Glutamatergic neuron (in vitro differentiated cells): Measurements from ENCODE around the gene OR51S1. TPM values are rescaled to one million over a fixed set of nuclear protein-coding genes. Genes with fewer than 3 reads are reported as not detected.

Experiments used
- DNase-seq: peaks from one replicate; pipeline ENCODE4 v3.0.0; 2022
- H3K27ac Mint-ChIP-seq: one replicate; pipeline ENCODE4 v1.8.0; 2020; ENCODE audit warnings: mild to moderate bottlenecking, mixed read lengths, inconsistent platforms; ENCODE audit not compliant: unreplicated experiment
- H3K27me3 Mint-ChIP-seq: one replicate; pipeline ENCODE4 v1.8.0; 2020; ENCODE audit warnings: mild to moderate bottlenecking, moderate library complexity, mixed read lengths, inconsistent platforms; ENCODE audit not compliant: unreplicated experiment
- H3K36me3 Mint-ChIP-seq: one replicate; pipeline ENCODE4 v1.8.0; 2020; ENCODE audit warnings: mild to moderate bottlenecking, mixed read lengths, inconsistent platforms; ENCODE audit not compliant: unreplicated experiment
- H3K4me1 Mint-ChIP-seq: one replicate; pipeline ENCODE4 v1.8.0; 2020; ENCODE audit warnings: mild to moderate bottlenecking, low read depth, mixed read lengths, inconsistent platforms; ENCODE audit not compliant: unreplicated experiment
- H3K4me3 Mint-ChIP-seq: one replicate; pipeline ENCODE4 v1.8.0; 2020; ENCODE audit warnings: mild to moderate bottlenecking, mixed read lengths, inconsistent platforms; ENCODE audit not compliant: unreplicated experiment
- H3K9me3 Mint-ChIP-seq: one replicate; pipeline ENCODE4 v1.8.0; 2020; ENCODE audit warnings: mild to moderate bottlenecking, moderate library complexity, mixed read lengths, inconsistent platforms; ENCODE audit not compliant: unreplicated experiment
- CTCF ChIP-seq: fragments of 200-600 bp; sonication (generic); IDR thresholded peaks from one replicate; pipeline ENCODE4 v1.5.0; 2021; ENCODE audit not compliant: partially characterized antibody, unreplicated experiment
- total RNA-seq: library from RNA; stranded (reverse); fragmentation: NEBNext Ultra II Directional; extraction: Animal tissue kit (Norgen Biotek cat#: 25700); gene quantifications from one replicate; pipeline ENCODE4 v1.2.1, GENCODE V29; 2021; ENCODE audit not compliant: unreplicated experiment

Gene OR51S1
- total RNA-seq, 1 donor from 2014 or later: not detected

DNA sequence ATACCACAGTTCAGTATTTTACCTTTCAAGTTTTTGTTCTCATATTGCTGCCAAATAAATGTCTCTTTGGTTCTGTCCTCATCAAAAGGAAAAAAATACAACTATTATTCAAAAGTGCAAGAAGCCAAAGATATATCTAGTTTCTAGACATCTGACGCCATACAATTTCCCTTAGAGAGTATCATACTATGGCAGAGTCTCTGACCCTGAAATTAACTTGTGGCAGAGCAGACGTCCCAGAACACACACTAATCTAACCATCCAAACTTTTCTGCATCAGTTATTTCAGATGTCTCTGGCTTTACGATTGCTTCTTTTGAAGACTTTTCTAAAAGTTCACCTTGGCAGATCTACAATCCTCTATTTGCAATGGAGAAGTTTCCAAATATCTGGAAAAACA lies 35.4 kb upstream of the OR51S1 start:
- H3K4me3 Mint-ChIP-seq: no peak overlapping the region
- no peaks in the 10 kb centered on the region for H3K4me1 Mint-ChIP-seq
- TF ChIP-seq CTCF: no peak
- DNase-seq: no peak
- H3K36me3 Mint-ChIP-seq: no peaks in the 10 kb centered on the region
- peaks cover 1% of the 10 kb centered on the region for H3K9me3 Mint-ChIP-seq
- H3K27me3 Mint-ChIP-seq: no peaks in the 10 kb centered on the region
- H3K27ac Mint-ChIP-seq: no peak overlapping the region

DNA sequence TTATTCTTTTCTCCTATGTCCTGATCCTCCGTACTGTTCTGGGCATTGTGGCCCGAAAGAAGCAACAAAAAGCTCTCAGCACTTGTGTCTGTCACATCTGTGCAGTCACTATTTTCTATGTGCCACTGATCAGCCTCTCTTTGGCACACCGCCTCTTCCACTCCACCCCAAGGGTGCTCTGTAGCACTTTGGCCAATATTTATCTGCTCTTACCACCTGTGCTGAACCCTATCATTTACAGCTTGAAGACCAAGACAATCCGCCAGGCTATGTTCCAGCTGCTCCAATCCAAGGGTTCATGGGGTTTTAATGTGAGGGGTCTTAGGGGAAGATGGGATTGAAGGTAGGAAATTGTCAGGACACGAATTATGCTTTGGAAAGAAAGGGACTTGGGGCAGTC lies 33.5 kb upstream of the OR51S1 start:
- no peaks in the 10 kb centered on the region for H3K36me3 Mint-ChIP-seq
- H3K27ac Mint-ChIP-seq: no peak overlapping the region
- no peak overlapping the region for H3K4me3 Mint-ChIP-seq
- TF ChIP-seq CTCF: no peak
- H3K9me3 Mint-ChIP-seq: peaks cover 1% of the 10 kb centered on the region
- no peak for DNase-seq
- no peaks in the 10 kb centered on the region for H3K4me1 Mint-ChIP-seq
- no peaks in the 10 kb centered on the region for H3K27me3 Mint-ChIP-seq

DNA sequence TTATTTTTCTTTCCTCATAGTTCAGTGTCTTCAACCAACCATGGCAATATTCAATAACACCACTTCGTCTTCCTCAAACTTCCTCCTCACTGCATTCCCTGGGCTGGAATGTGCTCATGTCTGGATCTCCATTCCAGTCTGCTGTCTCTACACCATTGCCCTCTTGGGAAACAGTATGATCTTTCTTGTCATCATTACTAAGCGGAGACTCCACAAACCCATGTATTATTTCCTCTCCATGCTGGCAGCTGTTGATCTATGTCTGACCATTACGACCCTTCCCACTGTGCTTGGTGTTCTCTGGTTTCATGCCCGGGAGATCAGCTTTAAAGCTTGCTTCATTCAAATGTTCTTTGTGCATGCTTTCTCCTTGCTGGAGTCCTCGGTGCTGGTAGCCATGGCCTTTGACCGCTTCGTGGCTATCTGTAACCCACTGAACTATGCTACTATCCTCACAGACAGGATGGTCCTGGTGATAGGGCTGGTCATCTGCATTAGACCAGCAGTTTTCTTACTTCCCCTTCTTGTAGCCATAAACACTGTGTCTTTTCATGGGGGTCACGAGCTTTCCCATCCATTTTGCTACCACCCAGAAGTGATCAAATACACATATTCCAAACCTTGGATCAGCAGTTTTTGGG lies 33.0 kb upstream of the OR51S1 start, which contains the start of gene OR51T1:
OR51T1 (plus strand) TSS at position 41 of the 641 bp plus-strand sequence; CDS start at position 41, 0 bp downstream.
- no peak for DNase-seq

GRCh38 chr11:4881188-4881587 lies 32.2 kb upstream of the OR51S1 start:
- TF ChIP-seq CTCF: no peak
- peaks cover 1% of the 10 kb centered on the region for H3K9me3 Mint-ChIP-seq
- no peaks in the 10 kb centered on the region for H3K27me3 Mint-ChIP-seq
- no peak for DNase-seq
- H3K4me1 Mint-ChIP-seq: no peaks in the 10 kb centered on the region
- no peaks in the 10 kb centered on the region for H3K36me3 Mint-ChIP-seq
- no peak overlapping the region for H3K4me3 Mint-ChIP-seq
- no peak overlapping the region for H3K27ac Mint-ChIP-seq

More for the DNA sequence above, 33.0 kb upstream of the OR51S1 start, which contains the start of gene OR51T1:
- Mint-ChIP-seq H3K4me3 (no peak within 1 kb of the TSS), H3K27ac (no peak within 1 kb of the TSS), H3K27me3 (no peaks in the 10 kb centered on the region), H3K36me3 (no peaks in the 10 kb centered on the region), H3K9me3 (peaks cover 1% of the 10 kb centered on the region), H3K4me1 (no peaks in the 10 kb centered on the region)
- TF ChIP-seq CTCF: no peak

DNA sequence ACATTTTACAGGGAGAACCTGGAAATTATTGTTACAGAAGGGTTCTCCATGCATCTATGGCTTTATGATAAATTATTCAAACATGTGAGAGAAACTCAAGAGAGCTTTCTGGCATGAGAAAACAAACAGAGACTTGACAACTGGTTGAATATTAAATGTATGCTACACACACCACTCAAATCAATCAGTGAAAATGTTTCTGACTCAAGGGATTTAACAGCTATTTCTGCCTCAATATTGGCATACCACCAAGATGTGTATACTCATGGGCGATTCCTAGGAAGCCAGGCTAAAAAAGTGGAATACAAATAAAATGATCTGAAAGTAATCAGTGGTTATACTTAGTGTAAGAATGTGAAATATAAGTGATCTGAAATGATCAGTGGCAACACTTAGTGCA lies 16.8 kb upstream of the OR51S1 start:
- Mint-ChIP-seq H3K36me3 (no peaks in the 10 kb centered on the region), H3K27ac (no peak overlapping the region), H3K4me1 (no peaks in the 10 kb centered on the region), H3K9me3 (no peaks in the 10 kb centered on the region), H3K4me3 (no peak overlapping the region), H3K27me3 (no peaks in the 10 kb centered on the region)
- TF ChIP-seq CTCF: no peak
- DNase-seq: no peak
